ENCODE results near the gene SERPING1. TPM values are rescaled to one million over a fixed set of nuclear protein-coding genes. Genes with fewer than 3 reads are reported as not detected.

SERPING1 gene
- total RNA-seq, 2 donors from 2014 or later, result not detected

GRCh38 chr11:57635246-57635645 lies 37.8 kb downstream of the SERPING1 start:
- no peak for DNase-seq (ENCODE audit: low spot score)
- H3K9me3 Mint-ChIP-seq, result no peaks in the 10 kb centered on the region
- H3K27me3 Mint-ChIP-seq, result peaks cover 30% of the 10 kb centered on the region in 2 donors

DNA sequence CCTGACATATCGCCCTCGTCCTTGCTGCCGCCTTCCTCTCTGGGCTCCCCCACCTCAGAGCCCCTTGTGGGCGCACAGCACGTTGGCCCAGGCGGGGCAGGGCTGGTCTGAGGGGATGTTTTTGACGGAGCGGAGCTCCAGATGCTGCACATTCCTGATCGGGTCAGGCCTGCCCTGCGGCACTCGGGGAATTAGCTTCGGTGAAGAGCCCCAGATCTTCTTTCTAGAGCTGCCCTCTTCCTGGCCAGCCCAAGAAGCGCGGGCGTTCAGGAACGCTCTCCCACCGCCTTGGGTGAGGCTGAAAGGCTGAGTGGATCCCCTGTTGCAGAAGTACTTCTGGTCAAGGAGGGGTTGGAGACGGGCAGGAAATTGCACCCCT lies 40.1 kb downstream of the SERPING1 start:
- Mint-ChIP-seq H3K27me3 (peaks cover 17 to 23% of the 10 kb centered on the region in 2 donors), H3K27ac (peak overlapping the region in 1 of 2 donors; percentile 76)

More at GRCh38 chr11:57635246-57635645, 37.8 kb downstream of the SERPING1 start:
- Mint-ChIP-seq H3K4me1 (ENCODE audit: low read depth in 2 of 2) (peaks cover 14 to 15% of the 10 kb centered on the region in 2 donors), H3K36me3 (no peaks in the 10 kb centered on the region), H3K4me3 (no peak overlapping the region), H3K27ac (no peak overlapping the region)
- ATAC-seq, result no peak

GRCh38 chr11:57638005-57638781 lies 40.7 kb downstream of the SERPING1 start:
- Mint-ChIP-seq H3K9me3 (no peaks in the 10 kb centered on the region), H3K4me1 (ENCODE audit: low read depth in 2 of 2) (peaks cover 14 to 15% of the 10 kb centered on the region in 2 donors), H3K36me3 (no peaks in the 10 kb centered on the region), H3K27me3 (peaks cover 17 to 24% of the 10 kb centered on the region in 2 donors), H3K27ac (peak overlapping the region in 1 of 2 donors; percentile 76), H3K4me3 (peak overlapping the region; percentile 85)
- DNase-seq (ENCODE audit: low spot score) (no peak), ATAC-seq (peak; percentile 41 to 50)

More for the DNA sequence above, 40.1 kb downstream of the SERPING1 start:
- DNase-seq (ENCODE audit: low spot score) (no peak), ATAC-seq (no peak)
- Mint-ChIP-seq H3K9me3 (no peaks in the 10 kb centered on the region), H3K4me3 (peak overlapping the region; percentile 85), H3K36me3 (no peaks in the 10 kb centered on the region), H3K4me1 (ENCODE audit: low read depth in 2 of 2) (peaks cover 14 to 15% of the 10 kb centered on the region in 2 donors)

DNA sequence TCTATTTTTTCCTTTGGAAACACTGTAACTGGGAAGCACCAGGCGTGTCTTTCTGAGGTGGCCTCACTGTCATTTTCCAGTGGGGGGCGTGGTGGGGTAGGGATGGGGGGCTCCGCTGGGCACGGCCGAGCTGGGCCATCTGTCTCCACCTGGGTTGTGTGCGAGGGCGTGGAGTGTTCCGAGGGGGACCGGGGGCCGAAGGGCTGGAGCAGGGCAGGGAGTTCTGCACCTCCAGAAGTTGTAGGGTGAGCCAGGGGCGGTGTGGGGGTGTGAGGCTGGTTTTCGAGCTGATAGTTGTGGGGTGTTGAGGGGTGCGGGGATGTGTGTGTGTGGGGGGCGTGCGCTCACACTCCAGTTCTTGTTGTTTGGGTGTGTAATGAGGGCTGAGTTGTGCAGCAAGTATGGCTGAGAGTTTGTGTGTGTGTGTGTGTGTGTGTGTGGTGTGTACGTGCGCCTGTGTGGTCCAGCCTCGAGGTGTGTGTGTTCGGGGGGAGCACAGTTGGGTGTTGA lies 41.4 kb downstream of the SERPING1 start:
- H3K4me1 Mint-ChIP-seq (ENCODE audit: low read depth in 2 of 2), result peaks cover 14 to 15% of the 10 kb centered on the region in 2 donors
- peak overlapping the region; percentile 85 for H3K4me3 Mint-ChIP-seq
- H3K9me3 Mint-ChIP-seq, result no peaks in the 10 kb centered on the region
- peaks cover 24 to 31% of the 10 kb centered on the region in 2 donors for H3K27me3 Mint-ChIP-seq
- H3K27ac Mint-ChIP-seq, result peak overlapping the region in 1 of 2 donors; percentile 76
- no peak for DNase-seq (ENCODE audit: low spot score)
- peak; percentile 25 to 45 for ATAC-seq
- no peaks in the 10 kb centered on the region for H3K36me3 Mint-ChIP-seq

- Mint-ChIP-seq H3K4me3 (peak overlapping the region; percentile 85), H3K27ac (no peak overlapping the region), H3K9me3 (no peaks in the 10 kb centered on the region), H3K27me3 (peaks cover 20 to 28% of the 10 kb centered on the region in 2 donors), H3K4me1 (ENCODE audit: low read depth in 2 of 2) (peaks cover 14 to 15% of the 10 kb centered on the region in 2 donors), H3K36me3 (no peaks in the 10 kb centered on the region)
- no peak for ATAC-seq
- DNase-seq (ENCODE audit: low spot score), result no peak
Measured at GRCh38 chr11:57639321-57640067, 42.0 kb downstream of the SERPING1 start.

DNA sequence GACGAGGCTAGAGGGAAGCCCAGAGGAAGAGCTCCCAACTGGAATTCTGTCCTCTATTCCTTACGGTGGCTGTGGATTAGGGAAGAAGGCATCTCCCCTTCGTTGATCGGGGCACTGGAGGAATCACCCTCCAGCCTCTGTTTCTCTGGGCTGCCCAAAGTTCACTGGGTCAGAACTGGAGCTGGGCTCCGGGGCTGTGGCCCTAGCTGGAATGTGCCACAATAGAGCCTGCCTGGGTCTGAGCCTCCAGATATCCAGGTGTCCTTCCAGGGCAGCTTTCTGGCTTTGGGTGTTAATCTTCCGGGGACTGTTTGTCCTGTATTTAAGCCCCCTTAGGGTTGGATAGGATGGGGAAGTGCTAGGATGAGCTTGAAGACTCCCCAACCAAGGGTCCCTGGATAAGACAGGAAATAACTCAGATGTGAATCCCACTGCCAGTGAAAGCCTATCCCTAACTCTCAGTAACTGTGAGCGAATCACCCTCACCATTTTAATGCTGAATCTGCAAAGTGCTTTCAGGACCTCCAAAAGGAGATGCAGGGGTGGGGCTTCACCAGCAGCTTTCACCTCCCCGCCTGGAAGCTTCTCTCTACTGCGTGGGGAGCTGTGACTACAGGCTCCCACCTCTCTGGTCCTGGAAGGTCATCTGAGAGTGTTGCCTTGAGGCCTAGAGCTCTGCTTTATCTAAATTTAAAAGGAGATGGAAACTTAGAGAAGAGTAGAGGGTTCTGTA lies 42.7 kb downstream of the SERPING1 start:
- Mint-ChIP-seq H3K36me3 (no peaks in the 10 kb centered on the region), H3K4me1 (ENCODE audit: low read depth in 2 of 2) (peaks cover 14 to 19% of the 10 kb centered on the region in 2 donors), H3K4me3 (no peak overlapping the region), H3K27ac (no peak overlapping the region), H3K9me3 (no peaks in the 10 kb centered on the region), H3K27me3 (peaks cover 14 to 23% of the 10 kb centered on the region in 2 donors)
- ATAC-seq (no peak), DNase-seq (ENCODE audit: low spot score) (no peak)

GRCh38 chr11:57641011-57641807 lies 43.7 kb downstream of the SERPING1 start:
- no peaks in the 10 kb centered on the region for H3K36me3 Mint-ChIP-seq
- H3K27me3 Mint-ChIP-seq, result peaks cover 20 to 29% of the 10 kb centered on the region in 2 donors
- H3K9me3 Mint-ChIP-seq, result no peaks in the 10 kb centered on the region
- no peak overlapping the region for H3K4me3 Mint-ChIP-seq
- ATAC-seq, result no peak
- DNase-seq (ENCODE audit: low spot score), result no peak
- peaks cover 18 to 22% of the 10 kb centered on the region in 2 donors for H3K4me1 Mint-ChIP-seq (ENCODE audit: low read depth in 2 of 2)
- H3K27ac Mint-ChIP-seq, result no peak overlapping the region

- H3K27me3 Mint-ChIP-seq, result peaks cover 35 to 39% of the 10 kb centered on the region in 2 donors
- H3K36me3 Mint-ChIP-seq, result no peaks in the 10 kb centered on the region
- DNase-seq (ENCODE audit: low spot score) (no peak), ATAC-seq (no peak)
- no peak overlapping the region for H3K4me3 Mint-ChIP-seq
- H3K4me1 Mint-ChIP-seq (ENCODE audit: low read depth in 2 of 2), result peaks cover 13 to 29% of the 10 kb centered on the region in 2 donors
- H3K9me3 Mint-ChIP-seq, result no peaks in the 10 kb centered on the region
- no peak overlapping the region for H3K27ac Mint-ChIP-seq
Measured at GRCh38 chr11:57643802-57644201, 46.3 kb downstream of the SERPING1 start.

DNA sequence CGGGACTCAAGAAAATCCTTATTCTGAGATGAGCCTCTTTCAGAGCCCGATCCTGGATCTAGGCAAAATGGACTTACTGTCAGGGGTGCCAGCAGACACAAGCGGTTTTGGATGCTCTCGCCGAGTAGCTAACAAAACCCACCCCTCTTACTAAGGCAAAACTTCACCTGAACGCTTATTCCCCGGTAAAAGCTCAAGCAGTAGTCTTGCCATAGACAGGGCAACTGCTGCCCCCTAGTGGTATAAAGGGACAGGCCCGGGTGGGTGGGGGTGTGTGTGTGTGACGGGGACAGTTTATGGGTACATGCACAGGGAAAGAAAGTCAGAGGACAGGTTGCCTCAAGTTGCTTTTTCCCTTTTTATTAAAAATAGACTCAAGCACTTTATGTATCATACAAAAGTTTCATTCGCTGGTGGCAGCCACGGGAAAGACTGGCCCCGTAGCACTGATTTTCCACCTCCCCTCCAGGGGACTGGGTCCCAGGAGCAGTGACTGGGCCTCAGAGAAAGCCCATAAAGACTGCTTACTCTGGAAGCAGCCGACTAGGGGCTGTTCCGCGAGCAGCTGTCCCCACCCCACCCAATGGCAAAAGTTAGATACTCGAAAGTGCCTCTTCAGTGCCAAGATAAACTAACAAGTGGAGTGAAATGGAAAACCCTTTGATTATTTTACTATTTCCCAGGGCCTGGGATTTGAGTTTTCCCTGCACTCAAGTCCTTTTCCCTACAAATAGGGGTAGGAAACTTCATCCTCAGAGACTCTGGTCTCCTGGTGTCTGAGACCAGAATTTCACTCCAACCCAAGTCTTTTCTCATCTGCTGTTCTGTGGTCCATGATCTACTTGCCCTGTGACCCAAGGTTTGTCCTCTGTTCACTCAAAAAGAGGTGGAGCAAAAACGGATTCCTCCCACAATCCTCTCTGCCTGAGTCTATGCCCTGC lies 47.5 kb downstream of the SERPING1 start:
- Mint-ChIP-seq H3K9me3 (no peaks in the 10 kb centered on the region), H3K4me1 (ENCODE audit: low read depth in 2 of 2) (peaks cover 22 to 37% of the 10 kb centered on the region in 2 donors), H3K4me3 (no peak overlapping the region), H3K36me3 (no peaks in the 10 kb centered on the region), H3K27ac (no peak overlapping the region), H3K27me3 (peaks cover 38 to 42% of the 10 kb centered on the region in 2 donors)
- DNase-seq (ENCODE audit: low spot score), result peak; percentile 81
- ATAC-seq, result peak; percentile 79 to 85

DNA sequence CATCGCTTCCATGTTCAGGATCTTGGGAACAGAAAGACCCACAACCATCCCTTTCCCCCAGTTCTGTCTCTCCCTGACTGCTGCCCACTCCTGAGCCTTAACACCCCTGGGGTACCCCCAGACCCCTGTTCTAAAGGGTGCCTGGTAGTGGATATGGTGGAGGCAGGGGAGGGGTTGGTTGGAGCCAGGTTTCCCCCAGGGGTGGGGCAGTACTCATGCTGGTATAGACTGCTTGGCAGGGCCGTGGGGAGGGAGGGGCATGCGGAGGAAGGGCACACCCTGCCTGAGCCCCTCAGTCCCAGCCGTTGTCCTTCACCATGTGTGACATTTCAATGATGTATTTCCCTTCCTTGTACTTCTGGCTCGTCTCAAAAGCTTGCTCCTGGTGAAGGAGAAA lies 48.2 kb downstream of the SERPING1 start:
- DNase-seq (ENCODE audit: low spot score), result no peak
- Mint-ChIP-seq H3K9me3 (no peaks in the 10 kb centered on the region), H3K4me1 (ENCODE audit: low read depth in 2 of 2) (peaks cover 24 to 41% of the 10 kb centered on the region in 2 donors), H3K27me3 (peaks cover 38 to 42% of the 10 kb centered on the region in 2 donors), H3K4me3 (no peak overlapping the region), H3K27ac (no peak overlapping the region), H3K36me3 (no peaks in the 10 kb centered on the region)
- ATAC-seq, result no peak

GRCh38 chr11:57646194-57646798 lies 48.8 kb downstream of the SERPING1 start:
- H3K9me3 Mint-ChIP-seq, result no peaks in the 10 kb centered on the region
- H3K27me3 Mint-ChIP-seq, result peaks cover 38 to 42% of the 10 kb centered on the region in 2 donors
- no peak overlapping the region for H3K4me3 Mint-ChIP-seq
- no peaks in the 10 kb centered on the region for H3K36me3 Mint-ChIP-seq
- peaks cover 24 to 41% of the 10 kb centered on the region in 2 donors for H3K4me1 Mint-ChIP-seq (ENCODE audit: low read depth in 2 of 2)
- no peak overlapping the region for H3K27ac Mint-ChIP-seq
- DNase-seq (ENCODE audit: low spot score) (no peak), ATAC-seq (no peak)

All from natural killer cell treated with Interleukin-12 subunit alpha and Interleukin-12 subunit beta and Interleukin-15 and Interleukin-18, amount 100 ng/mL, for 72 hours (primary cell).